GM21576 (cell line): ENCODE measurements around the gene ZPBP2.
"Not testable (repeated sequence)": the region's sequence is repeated elsewhere in the genome, so short reads cannot be mapped to it uniquely, and the experiment has no call there.

ENCODE experiments used
- ATAC-seq: cut with Tn5 transposase; IDR thresholded peaks from one replicate; pipeline ENCODE4 v1.9.1; 2021; ENCODE audit warnings: mild to moderate bottlenecking, moderate library complexity; ENCODE audit not compliant: unreplicated experiment

ZPBP2 gene, protein sequence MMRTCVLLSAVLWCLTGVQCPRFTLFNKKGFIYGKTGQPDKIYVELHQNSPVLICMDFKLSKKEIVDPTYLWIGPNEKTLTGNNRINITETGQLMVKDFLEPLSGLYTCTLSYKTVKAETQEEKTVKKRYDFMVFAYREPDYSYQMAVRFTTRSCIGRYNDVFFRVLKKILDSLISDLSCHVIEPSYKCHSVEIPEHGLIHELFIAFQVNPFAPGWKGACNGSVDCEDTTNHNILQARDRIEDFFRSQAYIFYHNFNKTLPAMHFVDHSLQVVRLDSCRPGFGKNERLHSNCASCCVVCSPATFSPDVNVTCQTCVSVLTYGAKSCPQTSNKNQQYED

DNA sequence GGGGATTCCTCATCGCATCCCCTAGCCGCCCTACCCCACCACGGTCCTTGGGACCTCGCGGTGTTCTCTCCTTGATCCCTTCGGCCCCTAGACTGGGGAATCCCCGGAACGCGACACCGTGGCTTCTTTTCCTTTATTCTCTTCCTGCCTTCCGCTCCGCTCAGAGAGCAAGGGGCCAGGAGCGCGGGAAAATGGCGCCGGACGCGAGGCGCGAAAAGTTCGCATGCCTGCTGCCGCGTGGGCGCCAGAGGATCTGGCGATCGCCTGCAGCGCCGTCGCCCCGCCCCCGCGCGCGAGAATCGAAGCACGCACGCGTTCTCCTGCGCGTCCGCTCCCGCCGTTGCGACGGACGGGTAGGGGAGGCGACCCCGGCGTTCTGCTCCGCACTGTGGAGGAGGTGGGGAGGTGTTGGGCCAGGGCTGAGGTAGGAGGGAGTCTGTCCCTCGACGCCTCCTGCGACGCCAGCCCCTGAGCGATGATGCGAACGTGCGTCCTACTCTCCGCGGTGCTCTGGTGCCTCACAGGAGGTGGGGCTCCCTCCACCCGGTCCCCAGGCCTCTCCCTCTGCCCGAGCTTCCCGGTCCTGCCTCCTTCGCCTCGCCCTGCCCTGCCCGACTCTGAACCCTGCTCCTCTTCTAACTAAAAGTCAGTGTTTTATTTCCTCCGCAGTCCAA is at the start of gene ZPBP2:
Gene ZPBP2, plus strand, starts transcription at position 323 of the 674 bp plus-strand sequence. Its CDS starts 153 bp downstream, at position 476.
- no peak for ATAC-seq

- ATAC-seq: no peak
These were observed 49.5 kb upstream of the ZPBP2 start for GRCh38 chr17:39818358-39819000.

DNA sequence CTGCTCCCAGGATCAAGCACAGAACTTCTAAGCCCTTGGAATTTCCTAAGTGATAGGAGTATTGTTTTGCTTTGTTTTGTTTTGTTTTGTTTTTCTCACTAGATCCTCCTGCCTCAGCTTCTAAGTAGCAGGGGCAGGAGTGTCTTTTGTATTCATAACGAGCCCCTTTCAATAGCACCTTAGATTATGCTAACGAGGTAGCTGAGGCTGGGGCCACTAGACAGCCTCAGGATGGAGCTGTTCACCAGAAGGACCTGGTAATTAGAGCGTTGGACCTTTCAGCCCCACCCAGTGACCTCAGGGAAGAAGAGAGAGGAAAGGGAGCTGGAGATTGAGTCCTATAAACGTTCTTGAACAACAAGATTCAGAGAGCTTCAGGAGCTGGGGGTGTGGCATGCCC is 47.5 kb upstream of the ZPBP2 start:
- no peak for ATAC-seq

- ATAC-seq: no peak
These were observed 47.0 kb upstream of the ZPBP2 start for GRCh38 chr17:39820987-39821386.

- no peak for ATAC-seq
These were observed 46.0 kb upstream of the ZPBP2 start for GRCh38 chr17:39822051-39822451.

DNA sequence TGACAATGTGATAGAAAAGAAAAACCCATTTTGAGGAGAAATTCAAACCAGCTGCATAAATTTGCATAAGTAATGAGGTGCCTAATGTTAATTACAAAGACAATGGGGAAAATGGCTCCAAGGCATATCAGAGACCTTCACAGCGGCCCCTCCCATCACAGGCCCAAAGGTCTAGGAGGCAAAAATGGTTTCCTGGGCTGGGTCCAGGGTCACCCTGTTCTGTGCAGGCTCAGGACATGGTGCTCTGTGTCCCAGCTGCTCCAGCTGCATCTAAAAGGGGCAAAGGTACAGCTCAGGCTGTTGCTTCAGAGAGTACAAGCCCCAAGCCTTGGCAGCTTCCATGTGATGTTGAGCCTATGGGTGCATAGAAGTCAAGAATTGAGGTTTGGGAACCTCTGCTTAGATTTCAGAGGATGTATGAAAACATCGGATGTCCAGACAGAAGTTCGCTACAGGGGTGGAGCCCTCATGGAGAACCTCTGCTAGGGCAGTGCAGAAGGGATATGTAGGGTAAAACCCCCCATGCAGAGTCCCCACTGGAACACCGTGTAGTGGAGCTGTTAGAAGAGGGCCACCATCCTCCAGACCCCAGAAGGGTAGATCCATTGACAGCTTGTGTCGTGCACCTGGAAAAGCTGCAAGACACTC is 44.5 kb upstream of the ZPBP2 start:
- ATAC-seq: no peak

DNA sequence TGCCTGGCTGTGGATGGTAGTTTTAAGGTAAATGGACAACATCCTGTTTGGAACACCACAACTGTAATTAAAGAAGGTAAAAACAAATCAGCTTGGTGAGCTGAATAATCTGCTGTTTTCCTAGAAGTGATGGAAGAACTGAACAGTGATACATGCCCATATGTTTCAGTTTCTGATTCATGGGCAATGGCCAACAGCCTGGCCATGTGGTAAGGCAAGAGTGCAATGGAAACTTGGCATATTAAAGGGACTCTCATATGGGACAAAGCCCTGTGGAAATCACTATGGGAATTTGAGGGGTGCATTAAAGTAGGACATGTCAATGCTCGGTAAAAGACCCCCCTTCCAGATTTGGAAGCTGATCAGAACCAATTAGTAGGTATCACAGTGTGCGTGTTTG is 41.7 kb upstream of the ZPBP2 start:
- no peak for ATAC-seq

DNA sequence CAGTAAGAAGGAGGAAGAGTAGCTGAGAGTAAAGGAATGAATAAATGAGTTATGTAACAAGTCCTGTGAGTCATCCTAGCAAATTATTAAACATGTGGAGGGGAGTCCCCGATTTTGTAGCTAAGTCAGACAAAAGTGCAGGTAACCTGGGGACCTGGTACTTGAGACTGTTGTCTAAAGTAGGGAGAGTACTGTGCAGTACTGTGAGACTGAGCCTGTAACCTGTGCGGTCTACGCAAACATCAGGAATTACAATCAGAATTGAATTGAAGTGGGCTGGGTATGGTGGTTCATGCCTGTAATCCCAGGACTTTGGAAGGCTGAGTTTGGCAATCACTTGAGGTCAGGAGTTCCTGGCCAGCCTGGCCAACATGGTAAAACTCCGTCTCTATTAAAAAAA is 39.6 kb upstream of the ZPBP2 start:
- ATAC-seq: no peak

DNA sequence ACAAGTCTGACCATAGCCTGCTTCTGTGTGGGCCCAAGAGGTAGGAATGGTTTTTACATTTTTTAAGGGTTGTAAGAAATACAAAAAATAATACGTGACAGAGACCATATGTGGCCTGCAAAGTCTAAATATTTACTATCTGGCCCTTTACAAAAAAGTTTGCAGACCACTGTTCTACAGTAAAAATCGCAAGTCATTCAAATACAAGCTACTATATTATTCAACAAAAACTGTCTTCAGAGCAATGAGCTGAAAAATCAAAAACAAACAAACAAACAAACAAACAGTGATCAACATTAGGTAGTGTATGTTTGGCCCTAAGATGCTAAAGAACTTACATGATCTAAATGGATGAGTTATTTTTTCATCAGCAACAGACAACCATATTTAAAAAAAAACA is 36.4 kb upstream of the ZPBP2 start:
- no peak for ATAC-seq

GRCh38 chr17:39834017-39834416 is 34.0 kb upstream of the ZPBP2 start:
- ATAC-seq: no peak

DNA sequence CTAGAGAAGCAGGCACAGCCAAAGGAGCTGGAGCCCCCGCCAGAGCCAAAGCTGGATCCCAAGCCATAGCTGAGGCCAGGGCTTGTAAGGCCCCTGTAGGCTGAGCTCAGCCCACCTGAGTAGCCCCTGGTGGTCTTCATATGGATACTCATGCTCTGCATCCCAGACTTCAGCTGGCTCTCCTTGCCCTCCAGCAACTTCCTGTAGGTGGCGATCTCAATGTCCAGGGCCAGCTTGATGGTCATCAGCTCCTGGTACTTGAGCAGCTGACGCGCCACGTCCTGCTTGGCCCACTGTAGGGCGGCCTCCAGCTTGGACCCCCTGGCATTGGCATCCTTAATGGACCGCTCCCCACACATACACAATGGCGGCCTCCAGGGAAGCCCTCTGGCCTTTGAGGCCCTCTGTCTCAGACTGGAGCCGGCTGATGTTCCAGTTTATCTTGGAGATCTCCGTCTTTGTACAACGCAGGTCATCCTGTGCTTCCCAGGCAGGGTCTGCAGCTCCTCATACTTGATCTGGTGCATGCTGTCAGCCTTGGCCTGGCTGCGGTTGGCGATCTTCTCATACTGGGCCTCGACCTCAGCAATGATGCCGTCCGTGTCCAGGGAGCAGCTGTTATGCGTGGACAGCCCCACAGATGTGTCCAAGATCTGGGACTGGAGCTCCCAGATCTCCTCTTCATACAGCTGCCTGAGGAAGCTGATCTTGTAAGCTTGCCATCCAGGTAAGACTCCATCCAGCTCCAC is 32.8 kb upstream of the ZPBP2 start:
- ATAC-seq: no peak

- ATAC-seq: no peak
These were observed 31.9 kb upstream of the ZPBP2 start for GRCh38 chr17:39836117-39836516.

DNA sequence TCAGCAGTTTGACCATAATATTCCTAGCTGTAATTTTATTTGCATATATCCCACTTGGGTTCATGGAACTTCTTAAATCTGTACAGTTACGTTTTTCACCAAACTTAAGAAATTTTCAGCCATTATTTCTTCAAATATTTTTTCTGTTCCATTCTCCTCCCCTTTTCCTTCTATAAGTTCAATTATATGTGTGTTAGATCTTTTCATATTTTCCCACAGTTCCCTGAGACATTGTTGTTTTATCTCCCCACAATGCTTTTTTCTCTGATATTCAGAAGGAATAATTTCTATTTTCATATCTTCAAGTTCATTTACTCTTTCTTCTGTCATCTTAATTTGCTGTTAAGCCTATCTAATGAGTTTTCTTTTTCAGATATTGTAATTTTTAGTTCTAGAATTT is 29.9 kb upstream of the ZPBP2 start:
- ATAC-seq: no peak

DNA sequence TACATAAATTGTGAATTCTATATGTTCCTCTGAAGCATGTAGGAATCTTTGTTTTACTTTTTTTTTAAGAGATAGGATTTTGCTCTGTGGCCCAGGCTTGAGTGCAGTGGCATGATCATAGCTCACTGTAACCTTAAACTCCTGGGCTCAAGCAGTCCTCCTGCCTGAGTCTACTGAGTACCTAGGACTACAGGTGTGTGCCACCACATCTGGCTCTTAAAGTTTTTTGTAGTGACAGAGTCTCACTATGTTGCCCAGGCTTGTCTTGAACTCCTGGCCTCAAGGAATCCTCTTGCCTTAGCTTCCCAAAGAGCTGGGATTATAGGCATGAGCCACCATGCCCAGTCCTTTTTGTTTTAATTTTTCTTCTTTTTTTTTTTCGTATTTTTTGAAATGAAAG is 29.2 kb upstream of the ZPBP2 start:
- ATAC-seq: no peak

- no peak for ATAC-seq
These were observed 26.8 kb upstream of the ZPBP2 start for GRCh38 chr17:39841134-39841683.

- no peak for ATAC-seq
These were observed 22.8 kb upstream of the ZPBP2 start for GRCh38 chr17:39845052-39845846.

DNA sequence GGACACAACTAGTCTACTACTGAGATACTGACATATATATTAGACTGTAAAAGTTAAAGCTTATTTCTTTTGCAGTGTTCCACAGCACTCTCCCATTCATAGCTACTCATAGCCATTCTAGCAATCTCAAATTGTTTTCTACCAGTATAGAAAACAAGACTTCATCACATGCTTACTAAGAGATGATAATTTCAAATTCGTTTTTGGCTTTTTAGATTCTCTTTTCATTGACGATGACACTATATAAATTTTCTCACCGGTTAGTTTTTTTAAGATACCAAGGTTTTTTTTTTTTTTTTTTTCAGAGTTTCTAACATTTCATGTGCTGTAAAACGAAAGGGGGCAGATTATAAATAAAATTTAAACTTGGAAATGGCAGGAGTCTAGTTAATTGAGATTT is 21.8 kb upstream of the ZPBP2 start:
- ATAC-seq: no peak

DNA sequence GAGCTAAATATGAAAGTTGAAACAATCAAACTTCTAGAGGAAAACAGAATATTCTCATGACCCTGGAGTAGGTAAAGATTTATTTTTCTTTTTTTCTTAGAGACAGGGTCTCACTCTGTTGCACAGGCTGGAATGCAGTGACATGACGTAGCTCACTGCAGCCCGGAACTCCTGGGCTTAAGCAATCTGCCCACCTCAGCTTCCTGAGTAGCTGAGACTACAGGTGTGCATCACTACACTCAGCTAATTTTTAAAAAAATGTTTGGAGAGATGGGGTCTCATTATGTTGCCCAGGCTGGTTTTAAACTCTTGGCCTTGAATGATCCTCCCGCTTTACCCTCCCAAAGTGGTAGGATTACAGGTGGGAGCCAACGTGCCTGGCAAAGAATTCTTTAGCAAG is 19.4 kb upstream of the ZPBP2 start:
- ATAC-seq: no peak

GRCh38 chr17:39850186-39850585 is 17.8 kb upstream of the ZPBP2 start:
- ATAC-seq: not testable (repeated sequence)

DNA sequence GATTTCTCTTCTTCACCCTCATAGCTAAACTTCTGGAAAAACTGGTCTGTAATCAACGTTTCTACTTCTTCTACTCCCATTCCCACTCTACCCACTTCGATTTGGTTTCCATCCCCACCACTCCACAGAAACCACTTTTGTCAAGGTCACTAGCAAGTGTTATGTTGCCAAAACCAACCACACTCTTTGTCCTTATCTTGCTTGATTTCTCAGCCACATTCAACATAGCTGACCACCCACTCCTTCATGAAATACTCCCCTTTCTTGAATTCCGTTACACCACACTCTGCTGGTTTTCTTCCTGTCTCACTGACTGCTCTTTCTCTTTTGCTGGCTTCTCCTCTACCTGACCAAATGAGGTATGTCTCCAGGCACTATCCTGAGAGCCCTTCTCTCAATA is 15.8 kb upstream of the ZPBP2 start:
- no peak for ATAC-seq
